Activated T-cell treated with anti-CD3 and anti-CD28 coated beads, Interleukin-2, amount 50 U/mL, for 4 hours (primary cell): ENCODE results near the gene RASSF7. TPM values are rescaled to one million over a fixed set of nuclear protein-coding genes. Genes with fewer than 3 reads are reported as not detected.

Experiments
- ATAC-seq, 2 donors: fragments of 200-7000 bp; cut with Tn5 transposase; one replicate each; pipeline ENCODE4 v1.10.0; 2021
- DNase-seq: peaks from one replicate; pipeline ENCODE4 v3.0.0-alpha.2; 2020
- H3K27me3 Mint-ChIP-seq: one replicate; pipeline ENCODE4 v1.8.0; 2021; ENCODE audit warnings: low read depth, mixed read lengths
- H3K36me3 Mint-ChIP-seq: one replicate; pipeline ENCODE4 v1.8.0; 2022; ENCODE audit warnings: mixed read lengths; ENCODE audit not compliant: insufficient read depth
- H3K4me1 Mint-ChIP-seq: one replicate; pipeline ENCODE4 v1.8.0; 2021; ENCODE audit warnings: low read depth, mixed read lengths
- H3K4me3 Mint-ChIP-seq: one replicate; pipeline ENCODE4 v1.8.0; 2021; ENCODE audit warnings: mild to moderate bottlenecking, moderate library complexity, mixed read lengths
- H3K9me3 Mint-ChIP-seq: one replicate; pipeline ENCODE4 v1.8.0; 2021; ENCODE audit warnings: mixed read lengths
- total RNA-seq, 3 donors: library from RNA; stranded (reverse); gene quantifications; one replicate each; pipeline ENCODE4 v1.2.1, GENCODE V29; 2021

The RASSF7 gene
- total RNA-seq, 3 donors from 2014 or later, result 15.1 to 17.4 (median 16.1) TPM

GRCh38 chr11:608791-609251, 48.1 kb downstream of the RASSF7 start:
- ATAC-seq, result no peak
- H3K36me3 Mint-ChIP-seq, result peaks cover 22% of the 10 kb centered on the region
- no peaks in the 10 kb centered on the region for H3K9me3 Mint-ChIP-seq

GRCh38 chr11:609341-609811, 48.6 kb downstream of the RASSF7 start:
- H3K4me3 Mint-ChIP-seq, result no peak overlapping the region
- H3K4me1 Mint-ChIP-seq, result peaks cover 6% of the 10 kb centered on the region
- no peaks in the 10 kb centered on the region for H3K9me3 Mint-ChIP-seq
- H3K27me3 Mint-ChIP-seq, result no peaks in the 10 kb centered on the region
- peaks cover 18% of the 10 kb centered on the region for H3K36me3 Mint-ChIP-seq
- ATAC-seq (no peak), DNase-seq (no peak)

More at GRCh38 chr11:608791-609251, 48.1 kb downstream of the RASSF7 start:
- H3K4me1 Mint-ChIP-seq, result peaks cover 2% of the 10 kb centered on the region
- no peak overlapping the region for H3K4me3 Mint-ChIP-seq
- H3K27me3 Mint-ChIP-seq, result no peaks in the 10 kb centered on the region
- no peak for DNase-seq

GRCh38 chr11:610146-610801, 49.5 kb downstream of the RASSF7 start:
- Mint-ChIP-seq H3K27me3 (no peaks in the 10 kb centered on the region), H3K4me1 (peaks cover 10% of the 10 kb centered on the region), H3K4me3 (no peak overlapping the region), H3K36me3 (peaks cover 14% of the 10 kb centered on the region), H3K9me3 (no peaks in the 10 kb centered on the region)
- DNase-seq, result no peak
- no peak for ATAC-seq

- ATAC-seq, result no peak
- Mint-ChIP-seq H3K4me1 (peaks cover 14% of the 10 kb centered on the region), H3K9me3 (no peaks in the 10 kb centered on the region), H3K36me3 (peaks cover 14% of the 10 kb centered on the region), H3K27me3 (no peaks in the 10 kb centered on the region), H3K4me3 (no peak overlapping the region)
- DNase-seq, result no peak
Observed at GRCh38 chr11:611001-611996, 50.5 kb downstream of the RASSF7 start.

GRCh38 chr11:612201-612960, 51.6 kb downstream of the RASSF7 start:
- Mint-ChIP-seq H3K27me3 (no peaks in the 10 kb centered on the region), H3K36me3 (peaks cover 7% of the 10 kb centered on the region), H3K4me3 (peak overlapping the region; percentile 54), H3K9me3 (no peaks in the 10 kb centered on the region), H3K4me1 (peaks cover 15% of the 10 kb centered on the region)
- no peak for ATAC-seq
- no peak for DNase-seq

- Mint-ChIP-seq H3K36me3 (peaks cover 7% of the 10 kb centered on the region), H3K4me3 (no peak overlapping the region), H3K27me3 (no peaks in the 10 kb centered on the region), H3K4me1 (peaks cover 15% of the 10 kb centered on the region), H3K9me3 (no peaks in the 10 kb centered on the region)
- DNase-seq (no peak), ATAC-seq (no peak)
Observed at GRCh38 chr11:612961-613300, 52.2 kb downstream of the RASSF7 start.

GRCh38 chr11:613369-613968, 52.7 kb downstream of the RASSF7 start:
- DNase-seq (peak; percentile 87), ATAC-seq (peak; percentile 33 to 47)
- Mint-ChIP-seq H3K27me3 (no peaks in the 10 kb centered on the region), H3K9me3 (no peaks in the 10 kb centered on the region), H3K4me1 (peaks cover 15% of the 10 kb centered on the region), H3K36me3 (peaks cover 7% of the 10 kb centered on the region), H3K4me3 (peak overlapping the region; percentile 26)

Other genes starting within 250 kb of the RASSF7 start
- gene IFITM1, start 246.9 kb upstream of the RASSF7 start, total RNA-seq, result 100 to 1,000 TPM in 2 of 3 donors, 10 to 100 TPM in 1; 99.3 to 144 (median 120) TPM
- gene IFITM3, start 240.1 kb upstream of the RASSF7 start, total RNA-seq, result 10 to 100 TPM in 2 of 3 donors, 1 to 10 TPM in 1; 5.3 to 24.6 (median 20.4) TPM
- gene B4GALNT4, start 191.5 kb upstream of the RASSF7 start, total RNA-seq, result 1 to 10 TPM; 3.8 to 6.1 (median 5.5) TPM
- under 1 TPM; 0.11 to 0.40 (median 0.16) TPM for gene PKP3, start 166.8 kb upstream of the RASSF7 start, total RNA-seq
- gene SIGIRR, start 146.0 kb upstream of the RASSF7 start, total RNA-seq, result 10 to 100 TPM; 26.7 to 29.3 (median 29.2) TPM
- gene ANO9, start 119.0 kb upstream of the RASSF7 start, total RNA-seq, result 10 to 100 TPM; 16.5 to 21.7 (median 20.4) TPM
- gene PTDSS2, start 110.7 kb upstream of the RASSF7 start, total RNA-seq, result 10 to 100 TPM; 25.7 to 30.9 (median 29.1) TPM
- 100 to 1,000 TPM; 159 to 172 (median 160) TPM for gene RNH1, start 53.7 kb upstream of the RASSF7 start, total RNA-seq
- gene HRAS, start 25.4 kb upstream of the RASSF7 start, total RNA-seq, result 100 to 1,000 TPM in 1 of 3 donors, 10 to 100 TPM in 2; 92.2 to 108 (median 95.0) TPM
- 1 to 10 TPM; 1.4 to 2.7 (median 1.7) TPM for gene LRRC56, start 23.4 kb upstream of the RASSF7 start, total RNA-seq
- 1 to 10 TPM in 2 of 3 donors, under 1 TPM in 1; 0.71 to 1.3 (median 1.1) TPM for gene LMNTD2, start 232 bp upstream of the RASSF7 start, total RNA-seq
- 10 to 100 TPM; 57.7 to 59.2 (median 57.7) TPM for gene PHRF1, start 15.5 kb downstream of the RASSF7 start, total RNA-seq
- 10 to 100 TPM; 16.3 to 26.7 (median 17.7) TPM for gene IRF7, start 55.0 kb downstream of the RASSF7 start, total RNA-seq
- gene CDHR5, start 64.0 kb downstream of the RASSF7 start, total RNA-seq, result not detected
- not detected for gene SCT, start 66.2 kb downstream of the RASSF7 start, total RNA-seq
- under 1 TPM in 2 of 3 donors, not detected in 1; 0.13 to 0.28 TPM for gene DRD4, start 76.3 kb downstream of the RASSF7 start, total RNA-seq
- gene DEAF1, start 134.3 kb downstream of the RASSF7 start, total RNA-seq, result 10 to 100 TPM; 53.1 to 59.6 (median 54.5) TPM
- 1 to 10 TPM; 6.8 to 7.5 (median 7.0) TPM for gene TMEM80, start 134.8 kb downstream of the RASSF7 start, total RNA-seq
- 10 to 100 TPM in 1 of 3 donors, 1 to 10 TPM in 2; 5.2 to 13.0 (median 7.0) TPM for gene EPS8L2, start 145.3 kb downstream of the RASSF7 start, total RNA-seq
- gene TALDO1, start 186.5 kb downstream of the RASSF7 start, total RNA-seq, result 100 to 1,000 TPM; 281 to 316 (median 313) TPM
- 10 to 100 TPM; 48.3 to 49.8 (median 49.7) TPM for gene GATD1, start 216.5 kb downstream of the RASSF7 start, total RNA-seq
- 1 to 10 TPM; 1.6 to 1.8 (median 1.7) TPM for gene CEND1, start 229.1 kb downstream of the RASSF7 start, total RNA-seq
- 100 to 1,000 TPM; 156 to 166 (median 161) TPM for gene SLC25A22, start 237.3 kb downstream of the RASSF7 start, total RNA-seq
- 10 to 100 TPM; 12.6 to 18.4 (median 17.5) TPM for gene PIDD1, start 244.3 kb downstream of the RASSF7 start, total RNA-seq
- 1,000 to 10,000 TPM; 3,528 to 3,995 (median 3,711) TPM for gene RPLP2, start 249.0 kb downstream of the RASSF7 start, total RNA-seq